HL-60 (cell line): ENCODE measurements around the gene IFFO2.

Experiments used
- DNase-seq, 2 experiments: peaks; one replicate each; pipeline ENCODE4 v3.0.0-alpha.2; 2010 to 2020; ENCODE audit warnings: low read depth in 1 of 2, low spot score in 1 of 2
- H3K27ac ChIP-seq: fragments of 250-450 bp; sonication (Bioruptor Pico); replicated peaks from 2 replicates; pipeline ENCODE4 v1.5.1; 2020; ENCODE audit warnings: mild to moderate bottlenecking, moderate library complexity
- H3K27me3 ChIP-seq: fragments of 250-450 bp; sonication (Bioruptor Pico); 2 replicates; pipeline ENCODE4 v1.5.1; 2021; ENCODE audit warnings: mild to moderate bottlenecking, moderate library complexity; ENCODE audit not compliant: insufficient read depth, poor library complexity, severe bottlenecking
- H3K4me3 ChIP-seq: replicated peaks from 2 replicates; pipeline ENCODE4 v1.5.1; 2011; ENCODE audit warnings: mild to moderate bottlenecking, control low read depth, low read length; ENCODE audit not compliant: insufficient read depth
- CTCF ChIP-seq: IDR thresholded peaks from one replicate; pipeline ENCODE4 v1.5.1; 2011; ENCODE audit warnings: low read length, control low read depth, inconsistent platforms; ENCODE audit not compliant: insufficient read depth
- GABPA ChIP-seq: IDR thresholded peaks from 2 replicates; pipeline ENCODE4 v1.6.1; 2012; ENCODE audit warnings: low read depth
- POLR2AphosphoS5 ChIP-seq: IDR thresholded peaks from 2 replicates; pipeline ENCODE4 v1.6.1; 2012; ENCODE audit warnings: low read depth
- REST ChIP-seq: IDR thresholded peaks from 2 replicates; pipeline ENCODE4 v1.6.1; 2012; ENCODE audit warnings: low read depth; ENCODE audit not compliant: insufficient replicate concordance
- SPI1 ChIP-seq: IDR thresholded peaks from 2 replicates; pipeline ENCODE4 v1.6.1; 2012; ENCODE audit warnings: low read depth, mild to moderate bottlenecking, borderline replicate concordance

IFFO2 gene

GRCh38 chr1:18977428-18977827 is 21.0 kb upstream of the IFFO2 start:
- no peak for TF ChIP-seq GABPA
- no peak for TF ChIP-seq POLR2AphosphoS5
- TF ChIP-seq SPI1, result no peak
- Histone ChIP-seq H3K4me3 (no peak overlapping the region), H3K27ac (no peak overlapping the region), H3K27me3 (no peaks in the 10 kb centered on the region)
- DNase-seq, result no peak

- DNase-seq, result no peak
- Histone ChIP-seq H3K27me3 (no peaks in the 10 kb centered on the region), H3K27ac (no peak overlapping the region), H3K4me3 (no peak overlapping the region)
- no peak for TF ChIP-seq GABPA
- peak; percentile 44; the same call in 1 of the 2 replicates for TF ChIP-seq SPI1
- no peak for TF ChIP-seq REST
- TF ChIP-seq CTCF, result no peak
- no peak for TF ChIP-seq POLR2AphosphoS5
Observed at GRCh38 chr1:18976096-18976495, 19.6 kb upstream of the IFFO2 start.

GRCh38 chr1:18974606-18975005 is 18.1 kb upstream of the IFFO2 start:
- Histone ChIP-seq H3K4me3 (no peak overlapping the region), H3K27me3 (no peaks in the 10 kb centered on the region), H3K27ac (no peak overlapping the region)
- no peak for DNase-seq
- TF ChIP-seq GABPA (no peak), REST (no peak), POLR2AphosphoS5 (no peak), CTCF (no peak), SPI1 (no peak)

- H3K4me3 ChIP-seq, result no peak overlapping the region
- no peak for DNase-seq
- H3K27me3 ChIP-seq, result no peaks in the 10 kb centered on the region
- no peak overlapping the region for H3K27ac ChIP-seq
- TF ChIP-seq CTCF, result no peak
- no peak for TF ChIP-seq SPI1
- TF ChIP-seq GABPA, result no peak
- no peak for TF ChIP-seq REST
- TF ChIP-seq POLR2AphosphoS5, result no peak
Observed at GRCh38 chr1:18974005-18974404, 17.5 kb upstream of the IFFO2 start.
